HCT116 (cell line): ENCODE results near the gene GJA1. TPM values are rescaled to one million over a fixed set of nuclear protein-coding genes. Genes with fewer than 3 reads are reported as not detected.

Source experiments
- ATAC-seq: fragments of 200-7000 bp; cut with Tn5 transposase; 2 replicates; pipeline ENCODE4 v1.9.1; 2020; ENCODE audit warnings: mild to moderate bottlenecking, moderate library complexity
- BruUV-seq: library from RNA; stranded (reverse); fragments of 400-500 nt; replicated peaks from 2 replicates; lab custom pipeline; 2021; lab: Mats Ljungman, UMichigan
- CTCF ChIA-PET: fragments of 300-600 bp; sonication (Branson Sonifier 250); formaldehyde crosslinking; loops from one replicate; lab custom pipeline; 2021; ENCODE audit warnings: antibody characterized with exemption; lab: Charles Lee
- POLR2A ChIA-PET: fragments of 300-600, 350-600 bp; sonication (Branson Sonifier 250); formaldehyde crosslinking; loops from one replicate; lab custom pipeline; 2021; ENCODE audit warnings: antibody characterized with exemption; lab: Charles Lee
- RAD21 ChIA-PET, 2 experiments: fragments of 300-600 bp; sonication (Branson Sonifier 250); formaldehyde crosslinking; loops; one replicate each; lab custom pipeline; 2023; ENCODE audit warnings: low total read pairs in 2 of 2; ENCODE audit not compliant: uncharacterized antibody in 2 of 2, unreplicated experiment in 2 of 2, low non-redundant PET in 1 of 2; lab: Charles Lee
- DNase-seq: peaks from one replicate; pipeline ENCODE4 v3.0.0-alpha.2; 2010; ENCODE audit warnings: low read depth, low spot score
- H2AFZ ChIP-seq: fragments of 200-600 bp; shearing (Covaris generic), sonication (generic); 2 replicates; pipeline ENCODE4 v1.6.1; 2017; ENCODE audit warnings: low read depth, mixed run types, mixed read lengths, antibody characterized with exemption, low read length; ENCODE audit not compliant: poor library complexity, severe bottlenecking
- H3K27ac ChIP-seq: 2 replicates; pipeline ENCODE4 v1.5.1; 2012; ENCODE audit warnings: low read depth, low read length
- H3K27me3 ChIP-seq: fragments of 200-600 bp; sonication (generic); 2 replicates; pipeline ENCODE4 v1.6.1; 2016; ENCODE audit warnings: mixed run types, low read length, mixed read lengths; ENCODE audit not compliant: insufficient read depth
- H3K36me3 ChIP-seq, 2 experiments: fragments of 200-500 bp in 1 of 2; fragments of 200-600 bp in 1 of 2; sonication (Bioruptor generic) in 1 of 2; sonication (generic) in 1 of 2; 2 replicates each; pipeline versions ENCODE4 v1.5.1 to v1.6.1; 2014 to 2016; ENCODE audit warnings: low read length in 2 of 2, inconsistent platforms in 1 of 2, mixed read lengths in 1 of 2, mixed run types in 1 of 2; ENCODE audit not compliant: insufficient read depth in 2 of 2, control insufficient read depth in 1 of 2
- H3K4me1 ChIP-seq, 2 experiments: fragments of 200-600 bp in 1 of 2; sonication (generic) in 1 of 2; 2 replicates each; pipeline versions ENCODE4 v1.5.1 to v1.6.1; 2012 to 2017; ENCODE audit warnings: low read length in 2 of 2, inconsistent platforms in 1 of 2, mild to moderate bottlenecking in 1 of 2, mixed read lengths in 1 of 2, mixed run types in 1 of 2, moderate library complexity in 1 of 2; ENCODE audit not compliant: insufficient read depth in 2 of 2, control insufficient read depth in 1 of 2
- H3K4me2 ChIP-seq: fragments of 200-600 bp; sonication (generic); 2 replicates; pipeline ENCODE4 v1.6.1; 2017; ENCODE audit warnings: mixed run types, low read length, mixed read lengths
- H3K4me3 ChIP-seq, 2 experiments: fragments of 200-600 bp in 1 of 2; sonication (generic) in 1 of 2; replicated peaks in 1 of 2; 2 replicates each; pipeline ENCODE4 v1.5.1; 2011 to 2016; ENCODE audit warnings: low read length in 2 of 2, control low read depth in 1 of 2, low read depth in 1 of 2, mild to moderate bottlenecking in 1 of 2, mixed read lengths in 1 of 2, mixed run types in 1 of 2
- H3K79me2 ChIP-seq: fragments of 200-600 bp; sonication (generic); 2 replicates; pipeline ENCODE4 v1.6.1; 2017; ENCODE audit warnings: mild to moderate bottlenecking, mixed run types, low read length, moderate library complexity, mixed read lengths; ENCODE audit not compliant: insufficient read depth
- H3K9ac ChIP-seq: fragments of 200-600 bp; sonication (generic); 2 replicates; pipeline ENCODE4 v1.6.1; 2016; ENCODE audit warnings: low read length, mixed read lengths
- H3K9me2 ChIP-seq: fragments of 200-600 bp; sonication (generic), shearing (Covaris generic); 2 replicates; pipeline ENCODE4 v1.6.1; 2017; ENCODE audit warnings: mixed run types, mild to moderate bottlenecking, moderate library complexity; ENCODE audit not compliant: insufficient read depth
- H3K9me3 ChIP-seq, 2 experiments: fragments of 200-500 bp in 1 of 2; fragments of 200-600 bp in 1 of 2; sonication (Bioruptor generic) in 1 of 2; sonication (generic) in 1 of 2; 2 replicates each; pipeline ENCODE4 v1.6.1; 2014 to 2017; ENCODE audit warnings: low read length in 2 of 2, mixed read lengths in 2 of 2, inconsistent platforms in 1 of 2, low read depth in 1 of 2, mild to moderate bottlenecking in 1 of 2, mixed run types in 1 of 2, moderate library complexity in 1 of 2; ENCODE audit not compliant: control insufficient read depth in 1 of 2, insufficient read depth in 1 of 2
- H4K20me1 ChIP-seq: fragments of 200-600 bp; sonication (generic), shearing (Covaris generic); 2 replicates; pipeline ENCODE4 v1.6.1; 2017; ENCODE audit warnings: mixed run types, mild to moderate bottlenecking, moderate library complexity; ENCODE audit not compliant: insufficient read depth
- CEBPB ChIP-seq: IDR thresholded peaks from 2 replicates; pipeline ENCODE4 v1.6.1; 2012; ENCODE audit warnings: low read depth
- CTCF ChIP-seq, 3 experiments: fragments of 200-600 bp in 1 of 3; sonication (generic) in 1 of 3; IDR thresholded peaks in 2 of 3; conservative IDR thresholded peaks in 1 of 3; 2 replicates each; pipeline ENCODE4 v1.5.1; 2012 to 2017; ENCODE audit warnings: low read depth in 2 of 3, low read length in 2 of 3, antibody characterized with exemption in 1 of 3, borderline replicate concordance in 1 of 3, control low read depth in 1 of 3, mild to moderate bottlenecking in 1 of 3, mixed read lengths in 1 of 3, mixed run types in 1 of 3, moderate library complexity in 1 of 3; ENCODE audit not compliant: insufficient read depth in 1 of 3
- EGR1 ChIP-seq: IDR thresholded peaks from 2 replicates; pipeline ENCODE4 v1.6.1; 2012; ENCODE audit warnings: low read depth
- ELF1 ChIP-seq: IDR thresholded peaks from 2 replicates; pipeline ENCODE4 v1.6.1; 2012; ENCODE audit warnings: low read depth, borderline replicate concordance
- EZH2 ChIP-seq: fragments of 200-600 bp; sonication (generic); IDR thresholded peaks from 2 replicates; pipeline ENCODE4 v1.6.1; 2017; ENCODE audit warnings: antibody characterized with exemption, mixed run types
- FOSL1 ChIP-seq: IDR thresholded peaks from 2 replicates; pipeline ENCODE4 v1.6.1; 2012; ENCODE audit warnings: low read depth
- JUND ChIP-seq: IDR thresholded peaks from 2 replicates; pipeline ENCODE4 v1.6.1; 2012
- MAX ChIP-seq: IDR thresholded peaks from 2 replicates; pipeline ENCODE4 v1.6.1; 2012
- POLR2A ChIP-seq: IDR thresholded peaks from 2 replicates; pipeline ENCODE4 v1.7.0; 2011; ENCODE audit warnings: borderline replicate concordance; ENCODE audit not compliant: insufficient read depth, insufficient read length; ENCODE audit errors: extremely low read depth
- REST ChIP-seq: IDR thresholded peaks from 2 replicates; pipeline ENCODE4 v1.6.1; 2012; ENCODE audit warnings: low read depth
- SP1 ChIP-seq: IDR thresholded peaks from 2 replicates; pipeline ENCODE4 v1.6.1; 2012; ENCODE audit warnings: low read depth
- intact Hi-C: fragments of 100-400 bp; cut with micrococcal nuclease; formaldehyde crosslinking; loops from 2 replicates; pipeline ENCODE4 v1.10.0; 2022
- total RNA-seq: library from RNA; stranded (reverse); gene quantifications from one replicate; pipeline ENCODE4 v1.2.1, GENCODE V29; 2021; ENCODE audit not compliant: unreplicated experiment

The GJA1 gene
- total RNA-seq, 1 experiment from 2014 or later, result 1.1 TPM

- H3K36me3 ChIP-seq, result no peaks in the 10 kb centered on the region
- intact Hi-C loops, result no loop called here
- no peak overlapping the region for H3K27ac ChIP-seq
- H2AFZ ChIP-seq, result no peak overlapping the region
- CTCF ChIA-PET, result no interaction called here
- H4K20me1 ChIP-seq, result no peaks in the 10 kb centered on the region
- no peak for DNase-seq
- RAD21 ChIA-PET, result no interaction called here
- no peak for ATAC-seq
- H3K9ac ChIP-seq, result no peak overlapping the region
- TF ChIP-seq EGR1, result no peak
- no peak for TF ChIP-seq SP1
- no peak for TF ChIP-seq MAX
- TF ChIP-seq CTCF (IDR thresholded peaks at IDR 0.05 in 2 of 3, conservative IDR thresholded peaks at IDR 0.05 in 1 of 3; ENCODE audit: borderline replicate concordance in 1 of 3, insufficient read depth in 1 of 3, low read depth in 2 of 3, low read length in 2 of 3), result no peak
- TF ChIP-seq POLR2A, result no peak
- no peak for TF ChIP-seq JUND
- TF ChIP-seq EZH2, result no peak
- TF ChIP-seq REST, result no peak
- TF ChIP-seq CEBPB, result no peak
- no peak for TF ChIP-seq ELF1
- TF ChIP-seq FOSL1, result no peak
- no peaks in the 10 kb centered on the region for H3K27me3 ChIP-seq
- no peaks in the 10 kb centered on the region for H3K9me3 ChIP-seq
- no TSS peak for BruUV-seq
- peaks cover under 1 to 6% of the 10 kb centered on the region in 2 experiments; a peak in 2 of 4 replicates for H3K4me1 ChIP-seq
- POLR2A ChIA-PET, result no interaction called here
- H3K9me2 ChIP-seq, result no peaks in the 10 kb centered on the region
- no peaks in the 10 kb centered on the region for H3K79me2 ChIP-seq
- H3K4me3 ChIP-seq, result no peak overlapping the region
- H3K4me2 ChIP-seq, result no peak overlapping the region
Observed at GRCh38 chr6:121492536-121492935, 57.1 kb downstream of the GJA1 start.
